Endothelial cell of umbilical vein (primary cell): ENCODE data around the gene DENND1A. TPM values are rescaled to one million over a fixed set of nuclear protein-coding genes. Genes with fewer than 3 reads are reported as not detected.

Experiments
- BruUV-seq: library from RNA; stranded (reverse); fragments of 400-500 nt; replicated peaks from 2 replicates; lab custom pipeline; 2021; lab: Mats Ljungman, UMichigan
- CTCF ChIA-PET: fragments of 300-600, 350-600 bp; sonication (Branson Sonifier 250); formaldehyde crosslinking; loops from one replicate; lab custom pipeline; 2021; ENCODE audit warnings: antibody characterized with exemption, inconsistent platforms; lab: Charles Lee
- POLR2A ChIA-PET: fragments of 300-600, 350-600 bp; sonication (Branson Sonifier 250); formaldehyde crosslinking; loops from one replicate; lab custom pipeline; 2021; ENCODE audit warnings: antibody characterized with exemption, inconsistent platforms; lab: Charles Lee
- DNase-seq: peaks from one replicate; pipeline ENCODE4 v3.0.0-alpha.2; 2011; ENCODE audit warnings: low read depth, low spot score
- FAIRE-seq: peaks from 2 replicates; lab custom pipeline; 2011; peaks lifted over from hg19 to GRCh38; lab: Jason Lieb, UNC
- H2AFZ ChIP-seq: 2 replicates; pipeline ENCODE4 v1.6.0; 2012; ENCODE audit warnings: low read depth, low read length, control low read depth, inconsistent platforms
- H3K27ac ChIP-seq: 2 replicates; pipeline ENCODE4 v1.5.1; 2011; ENCODE audit warnings: low read depth, mild to moderate bottlenecking, control low read depth, low read length, moderate library complexity; ENCODE audit not compliant: insufficient read depth
- H3K27me3 ChIP-seq, 2 experiments: 2 replicates each; pipeline versions ENCODE4 v1.6.0 to v1.6.1; 2011; ENCODE audit warnings: low read length in 2 of 2, mixed read lengths in 1 of 2; ENCODE audit not compliant: control insufficient read depth in 2 of 2, insufficient read depth in 2 of 2
- H3K36me3 ChIP-seq, 2 experiments: 2 replicates in 1 of 2; 3 replicates in 1 of 2; pipeline ENCODE4 v1.5.1; 2011; ENCODE audit warnings: low read length in 2 of 2, mild to moderate bottlenecking in 1 of 2, moderate library complexity in 1 of 2; ENCODE audit not compliant: control insufficient read depth in 2 of 2, insufficient read depth in 2 of 2; ENCODE audit errors: extremely low read depth in 1 of 2
- H3K4me1 ChIP-seq: 3 replicates; pipeline ENCODE4 v1.5.1; 2011; ENCODE audit warnings: mild to moderate bottlenecking, low read length; ENCODE audit not compliant: control insufficient read depth, insufficient read depth; ENCODE audit errors: extremely low read depth
- H3K4me2 ChIP-seq: 2 replicates; pipeline ENCODE4 v1.6.1; 2011; ENCODE audit warnings: low read length, control low read depth, mixed read lengths; ENCODE audit not compliant: insufficient read depth
- H3K4me3 ChIP-seq, 3 experiments: fragments of 200-600 bp in 1 of 3; sonication (generic), shearing (Covaris generic) in 1 of 3; replicated peaks in 1 of 3; 2 replicates each; pipeline ENCODE4 v1.5.1; 2011 to 2016; ENCODE audit warnings: control low read depth in 3 of 3, low read length in 3 of 3, mild to moderate bottlenecking in 2 of 3, inconsistent platforms in 1 of 3, low read depth in 1 of 3, moderate library complexity in 1 of 3; ENCODE audit not compliant: insufficient read depth in 1 of 3
- H3K79me2 ChIP-seq: 2 replicates; pipeline ENCODE4 v1.6.0; 2012; ENCODE audit warnings: low read length, inconsistent platforms; ENCODE audit not compliant: control insufficient read depth, insufficient read depth
- H3K9ac ChIP-seq: replicated peaks from 2 replicates; pipeline ENCODE3; 2011; ENCODE audit warnings: low read length, control low read depth; ENCODE audit not compliant: insufficient read depth; ENCODE audit errors: extremely low read depth
- H3K9me1 ChIP-seq: replicated peaks from 3 replicates; pipeline ENCODE4 v1.6.0; 2011; ENCODE audit warnings: mild to moderate bottlenecking, low read length; ENCODE audit not compliant: control insufficient read depth, insufficient read depth; ENCODE audit errors: extremely low read depth
- H3K9me3 ChIP-seq: replicated peaks from 2 replicates; pipeline ENCODE4 v1.5.1; 2012; ENCODE audit warnings: low read length, inconsistent platforms; ENCODE audit not compliant: control insufficient read depth, insufficient read depth
- H4K20me1 ChIP-seq: replicated peaks from 2 replicates; pipeline ENCODE3; 2011; ENCODE audit warnings: mild to moderate bottlenecking, low read length; ENCODE audit not compliant: control insufficient read depth, insufficient read depth; ENCODE audit errors: extremely low read depth
- EZH2 ChIP-seq: IDR thresholded peaks from 2 replicates; pipeline ENCODE4 v1.6.1; 2012; ENCODE audit warnings: borderline replicate concordance, low read depth, mild to moderate bottlenecking, moderate library complexity, low read length, inconsistent platforms; ENCODE audit not compliant: severe bottlenecking
- FOS ChIP-seq: IDR thresholded peaks from 2 replicates; pipeline ENCODE4 v1.6.1; 2011; ENCODE audit warnings: mild to moderate bottlenecking, low read length, moderate library complexity, borderline replicate concordance; ENCODE audit not compliant: insufficient read depth
- GATA2 ChIP-seq: IDR thresholded peaks from 2 replicates; pipeline ENCODE4 v1.7.0; 2011; ENCODE audit warnings: low read depth, mild to moderate bottlenecking, moderate library complexity, mixed read lengths, low read length; ENCODE audit not compliant: insufficient read length, insufficient read depth
- JUN ChIP-seq: IDR thresholded peaks from 2 replicates; pipeline ENCODE4 v1.6.1; 2011; ENCODE audit warnings: borderline replicate concordance, low read depth; ENCODE audit not compliant: insufficient read length, insufficient read depth
- MYC ChIP-seq: IDR thresholded peaks from one replicate; pipeline ENCODE4 v1.6.1; 2011; ENCODE audit warnings: mild to moderate bottlenecking, low read depth, low read length
- POLR2A ChIP-seq: IDR thresholded peaks from 2 replicates; pipeline ENCODE4 v1.6.1; 2012; ENCODE audit warnings: low read depth, mild to moderate bottlenecking, control low read depth, low read length
- POLR2AphosphoS5 ChIP-seq: IDR thresholded peaks from 2 replicates; pipeline ENCODE4 v1.6.1; 2012; ENCODE audit warnings: low read depth, mild to moderate bottlenecking, control low read depth, low read length, moderate library complexity; ENCODE audit not compliant: insufficient read depth
- dilution Hi-C: fragments of 300-500 bp; cut with MboI; formaldehyde crosslinking; loops from one replicate; pipeline ENCODE4 v1.15.0; 2019; ENCODE audit warnings: low sequenced_read_pairs; ENCODE audit not compliant: extremely low pct_ligation_motif_present
- intact Hi-C: fragments of 100-400 bp; cut with micrococcal nuclease; formaldehyde crosslinking; loops from one replicate; pipeline ENCODE4 v1.10.0; 2022
- polyA plus RNA-seq, 4 experiments: library from polyadenylated mRNA; depleted of rRNA in 3 of 4; stranded (reverse) in 3 of 4; unstranded in 1 of 4; fragments of >200 nt; gene quantifications; 2 replicates each; pipeline versions ENCODE4 v1.2.1 to v1.2.3, GENCODE V29; 2011 to 2012; ENCODE audit warnings: missing spikeins in 1 of 4
- total RNA-seq: library from RNA; stranded (reverse); gene quantifications from 2 replicates; pipeline ENCODE4 v1.2.3, GENCODE V29; 2021
- TF ChIP-seq, protein P1 (sequence below): IDR thresholded peaks from 2 replicates; pipeline ENCODE4 v1.6.1; 2011; ENCODE audit not compliant: insufficient read depth, insufficient read length
- TF ChIP-seq, protein P2 (sequence below), 2 donors: IDR thresholded peaks; 1 replicate in 1 of 2; 2 replicates in 1 of 2; pipeline ENCODE4 v1.5.1; 2011; ENCODE audit warnings: low read length in 2 of 2, mild to moderate bottlenecking in 2 of 2, moderate library complexity in 2 of 2, control low read depth in 1 of 2, inconsistent platforms in 1 of 2, low read depth in 1 of 2; ENCODE audit not compliant: insufficient read depth in 1 of 2; ENCODE audit errors: extremely low read depth in 1 of 2

The DENND1A gene
- total and polyA plus RNA-seq, 2 donors (not counting 3 experiments of a cell fraction or from before 2014, with no cell fraction given) = 18.5 to 24.5 TPM

DNA sequence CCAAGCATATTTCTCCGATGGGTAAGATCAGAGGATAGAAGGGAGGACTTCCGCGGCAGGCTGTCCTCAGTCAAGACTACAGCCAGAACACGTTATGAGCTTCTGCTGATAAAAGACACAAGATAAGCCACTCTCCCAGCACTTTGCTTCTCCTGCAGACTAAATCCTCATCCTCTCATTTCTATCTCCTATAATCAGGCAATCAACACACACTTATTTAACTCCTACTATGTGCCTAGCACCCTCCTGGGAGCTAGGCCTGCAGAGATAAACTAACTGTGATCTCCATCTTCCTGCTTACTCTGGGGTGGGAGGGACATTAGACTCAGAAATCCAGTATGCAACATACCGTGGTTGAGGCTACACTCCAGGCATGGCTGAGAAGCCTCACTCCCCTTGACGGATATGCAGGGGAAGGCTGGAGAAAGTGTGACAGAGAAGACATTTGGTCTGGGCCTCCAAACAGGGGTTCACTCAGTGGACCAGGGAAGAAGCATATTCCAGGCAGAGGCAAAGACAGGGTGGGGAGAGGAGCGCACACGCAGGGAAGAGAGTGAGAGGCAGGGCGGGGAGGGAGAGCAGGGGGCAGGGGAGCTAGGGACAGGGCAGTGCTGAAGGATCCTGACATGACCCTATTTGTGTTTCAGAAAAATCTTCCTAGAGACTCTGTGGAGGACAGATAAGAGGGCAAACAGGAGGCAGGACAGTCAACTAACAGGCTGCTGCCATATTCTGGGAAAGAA is 274.1 kb downstream of the DENND1A start:
- dilution Hi-C loops = no loop called here
- no peak for DNase-seq
- CTCF ChIA-PET = interaction anchor here (0.9 kb wide), 1 partner anchor 15 kb away, joined by 4 read pairs; no protein-coding TSS in a partner anchor

More for the DNA sequence above, 274.1 kb downstream of the DENND1A start:
- Histone ChIP-seq H4K20me1 (no peaks in the 10 kb centered on the region), H3K9ac (no peak overlapping the region), H3K79me2 (no peaks in the 10 kb centered on the region), H3K9me1 (no peaks in the 10 kb centered on the region), H3K36me3 (no peaks in the 10 kb centered on the region), H3K27me3 (no peaks in the 10 kb centered on the region), H3K4me2 (no peak overlapping the region), H3K9me3 (no peaks in the 10 kb centered on the region), H2AFZ (no peak overlapping the region), H3K4me3 (no peak overlapping the region), H3K4me1 (no peaks in the 10 kb centered on the region), H3K27ac (no peak overlapping the region)
- no peak for FAIRE-seq
- no peak for TF ChIP-seq FOS
- TF ChIP-seq GATA2 = no peak
- TF ChIP-seq EZH2 = no peak
- TF ChIP-seq, protein P1, sequence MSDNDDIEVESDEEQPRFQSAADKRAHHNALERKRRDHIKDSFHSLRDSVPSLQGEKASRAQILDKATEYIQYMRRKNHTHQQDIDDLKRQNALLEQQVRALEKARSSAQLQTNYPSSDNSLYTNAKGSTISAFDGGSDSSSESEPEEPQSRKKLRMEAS = no peak
- TF ChIP-seq MYC = no peak
- no peak for TF ChIP-seq POLR2AphosphoS5
- TF ChIP-seq POLR2A = no peak
- no peak for TF ChIP-seq JUN
- TF ChIP-seq, protein P2, sequence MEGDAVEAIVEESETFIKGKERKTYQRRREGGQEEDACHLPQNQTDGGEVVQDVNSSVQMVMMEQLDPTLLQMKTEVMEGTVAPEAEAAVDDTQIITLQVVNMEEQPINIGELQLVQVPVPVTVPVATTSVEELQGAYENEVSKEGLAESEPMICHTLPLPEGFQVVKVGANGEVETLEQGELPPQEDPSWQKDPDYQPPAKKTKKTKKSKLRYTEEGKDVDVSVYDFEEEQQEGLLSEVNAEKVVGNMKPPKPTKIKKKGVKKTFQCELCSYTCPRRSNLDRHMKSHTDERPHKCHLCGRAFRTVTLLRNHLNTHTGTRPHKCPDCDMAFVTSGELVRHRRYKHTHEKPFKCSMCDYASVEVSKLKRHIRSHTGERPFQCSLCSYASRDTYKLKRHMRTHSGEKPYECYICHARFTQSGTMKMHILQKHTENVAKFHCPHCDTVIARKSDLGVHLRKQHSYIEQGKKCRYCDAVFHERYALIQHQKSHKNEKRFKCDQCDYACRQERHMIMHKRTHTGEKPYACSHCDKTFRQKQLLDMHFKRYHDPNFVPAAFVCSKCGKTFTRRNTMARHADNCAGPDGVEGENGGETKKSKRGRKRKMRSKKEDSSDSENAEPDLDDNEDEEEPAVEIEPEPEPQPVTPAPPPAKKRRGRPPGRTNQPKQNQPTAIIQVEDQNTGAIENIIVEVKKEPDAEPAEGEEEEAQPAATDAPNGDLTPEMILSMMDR (IDR thresholded peaks at IDR 0.05; ENCODE audit: extremely low read depth in 1 of 2, insufficient read depth in 1 of 2, low read depth in 1 of 2, low read length in 2 of 2) = no peak
- BruUV-seq = no TSS peak
- POLR2A ChIA-PET = no interaction called here
- intact Hi-C loops = no loop called here
